Suprapubic skin (tissue), 4 donors: Measurements from ENCODE around the gene BCL11A. TPM values are rescaled to one million over a fixed set of nuclear protein-coding genes. Genes with fewer than 3 reads are reported as not detected.

Source experiments
- DNase-seq, 2 donors: peaks; one replicate each; pipeline ENCODE4 v3.0.0-alpha.2; 2019; ENCODE audit warnings: low spot score in 2 of 2
- H3K27ac ChIP-seq: fragments of 200-600 bp; sonication (generic); one replicate; pipeline ENCODE4 v1.5.1; 2019
- H3K27me3 ChIP-seq: fragments of 200-600 bp; sonication (generic); one replicate; pipeline ENCODE4 v1.5.1; 2019
- H3K36me3 ChIP-seq: fragments of 200-600 bp; sonication (generic); one replicate; pipeline ENCODE4 v1.5.1; 2019
- H3K4me1 ChIP-seq: fragments of 200-600 bp; sonication (generic); one replicate; pipeline ENCODE4 v1.5.1; 2019
- H3K4me3 ChIP-seq: fragments of 200-600 bp; sonication (generic); one replicate; pipeline ENCODE4 v1.5.1; 2019; ENCODE audit warnings: mild to moderate bottlenecking
- H3K9me3 ChIP-seq: fragments of 200-600 bp; sonication (generic); one replicate; pipeline ENCODE4 v1.5.1; 2019
- EP300 ChIP-seq: sonication (generic); formaldehyde crosslinking; IDR thresholded peaks from one replicate; pipeline ENCODE4 v1.6.1; 2017; ENCODE audit warnings: antibody characterized with exemption
- POLR2A ChIP-seq, 2 donors: fragments of 450-650 bp; IDR thresholded peaks; one replicate each; pipeline ENCODE4 v1.6.1; 2017; ENCODE audit warnings: antibody characterized with exemption in 2 of 2, mild to moderate bottlenecking in 2 of 2, moderate library complexity in 2 of 2
- POLR2AphosphoS5 ChIP-seq, 3 donors: sonication (generic); formaldehyde crosslinking; IDR thresholded peaks; one replicate each; pipeline ENCODE4 v1.6.1; 2017; ENCODE audit warnings: antibody characterized with exemption in 3 of 3
- WGBS: methylation state at CpG from one replicate; pipeline ENCODE4 v1.1.5; 2018; 5-methylcytosine and 5-hydroxymethylcytosine counted together
- total RNA-seq, 4 donors: library from RNA; depleted of rRNA; stranded (reverse); fragments of >200 nt; gene quantifications; one replicate each; pipeline ENCODE4 v1.1.0, GENCODE V29; 2016
- TF ChIP-seq, protein P1 (sequence below), 2 donors: fragments of 200-600 bp in 1 of 2; fragments of 450-650 bp in 1 of 2; sonication (generic) in 1 of 2; IDR thresholded peaks; one replicate each; pipeline ENCODE4 v1.5.1; 2016 to 2019; ENCODE audit warnings: antibody characterized with exemption in 2 of 2, mild to moderate bottlenecking in 1 of 2, moderate library complexity in 1 of 2

BCL11A gene
- total RNA-seq, 4 donors from 2014 or later, result 67.1 to 222 (median 113) TPM

GRCh38 chr2:60408811-60409530 is 144.5 kb downstream of the BCL11A start:
- no peak for TF ChIP-seq POLR2A (IDR thresholded peaks at IDR 0.05)
- no peak for TF ChIP-seq POLR2AphosphoS5 (IDR thresholded peaks at IDR 0.05)
- no peak for TF ChIP-seq EP300
- TF ChIP-seq, protein P1, sequence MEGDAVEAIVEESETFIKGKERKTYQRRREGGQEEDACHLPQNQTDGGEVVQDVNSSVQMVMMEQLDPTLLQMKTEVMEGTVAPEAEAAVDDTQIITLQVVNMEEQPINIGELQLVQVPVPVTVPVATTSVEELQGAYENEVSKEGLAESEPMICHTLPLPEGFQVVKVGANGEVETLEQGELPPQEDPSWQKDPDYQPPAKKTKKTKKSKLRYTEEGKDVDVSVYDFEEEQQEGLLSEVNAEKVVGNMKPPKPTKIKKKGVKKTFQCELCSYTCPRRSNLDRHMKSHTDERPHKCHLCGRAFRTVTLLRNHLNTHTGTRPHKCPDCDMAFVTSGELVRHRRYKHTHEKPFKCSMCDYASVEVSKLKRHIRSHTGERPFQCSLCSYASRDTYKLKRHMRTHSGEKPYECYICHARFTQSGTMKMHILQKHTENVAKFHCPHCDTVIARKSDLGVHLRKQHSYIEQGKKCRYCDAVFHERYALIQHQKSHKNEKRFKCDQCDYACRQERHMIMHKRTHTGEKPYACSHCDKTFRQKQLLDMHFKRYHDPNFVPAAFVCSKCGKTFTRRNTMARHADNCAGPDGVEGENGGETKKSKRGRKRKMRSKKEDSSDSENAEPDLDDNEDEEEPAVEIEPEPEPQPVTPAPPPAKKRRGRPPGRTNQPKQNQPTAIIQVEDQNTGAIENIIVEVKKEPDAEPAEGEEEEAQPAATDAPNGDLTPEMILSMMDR (IDR thresholded peaks at IDR 0.05), result no peak
- peaks cover 5% of the 10 kb centered on the region for H3K4me1 ChIP-seq
- H3K27me3 ChIP-seq, result no peaks in the 10 kb centered on the region
- H3K36me3 ChIP-seq, result no peaks in the 10 kb centered on the region
- H3K9me3 ChIP-seq, result no peaks in the 10 kb centered on the region
- DNase-seq, result no peak
- no peak overlapping the region for H3K27ac ChIP-seq
- no peak overlapping the region for H3K4me3 ChIP-seq
- 77% methylated on average over 8 of the region's 8 CpGs for WGBS

DNA sequence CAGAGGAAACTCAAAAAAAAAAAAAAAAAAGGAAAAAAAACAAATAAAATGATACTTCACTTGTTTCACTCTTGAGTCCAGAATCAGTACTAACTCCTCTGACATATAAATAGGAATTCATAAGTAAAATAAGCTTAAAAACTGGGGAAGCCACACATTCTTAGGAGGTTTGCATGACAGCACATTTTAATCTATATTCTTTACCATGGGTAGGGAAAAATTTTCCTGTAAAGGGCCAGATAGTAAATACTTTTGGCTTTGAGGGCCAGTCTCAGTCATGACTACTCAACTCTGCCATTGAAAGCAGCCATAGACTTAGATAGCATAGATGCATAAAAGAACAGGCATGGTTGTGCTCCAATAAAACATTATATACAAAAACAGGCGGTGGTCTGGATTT is 145.2 kb downstream of the BCL11A start:
- no peaks in the 10 kb centered on the region for H3K36me3 ChIP-seq
- no peak for DNase-seq
- H3K27ac ChIP-seq, result no peak overlapping the region
- H3K27me3 ChIP-seq, result no peaks in the 10 kb centered on the region
- H3K4me3 ChIP-seq, result no peak overlapping the region
- H3K4me1 ChIP-seq, result peaks cover 5% of the 10 kb centered on the region
- 88% methylated on average over 1 of the region's 1 CpG for WGBS
- TF ChIP-seq, protein P1 (IDR thresholded peaks at IDR 0.05), result no peak
- TF ChIP-seq POLR2AphosphoS5 (IDR thresholded peaks at IDR 0.05), result no peak
- TF ChIP-seq POLR2A (IDR thresholded peaks at IDR 0.05), result no peak
- no peak for TF ChIP-seq EP300
- H3K9me3 ChIP-seq, result no peaks in the 10 kb centered on the region

DNA sequence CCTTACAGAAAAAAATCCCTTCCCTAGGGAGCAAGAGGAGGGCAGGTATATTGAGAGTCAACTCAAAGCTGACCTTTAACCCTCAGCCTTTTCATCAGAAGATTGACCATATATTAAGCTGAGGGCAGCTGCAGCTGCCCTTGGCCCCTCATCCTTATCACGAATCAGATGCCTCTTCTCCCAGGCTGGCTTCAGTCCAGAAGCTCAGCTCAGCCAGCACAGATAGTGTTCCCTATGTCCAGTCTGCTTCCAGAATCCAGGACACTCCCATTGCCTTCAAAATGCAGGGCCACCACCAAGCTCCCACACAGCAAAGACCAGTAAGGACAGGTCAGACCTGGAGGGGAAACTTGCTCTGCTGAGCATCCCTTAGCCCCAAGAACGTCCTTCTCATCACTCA is 146.1 kb downstream of the BCL11A start:
- 63% methylated on average over 2 of the region's 2 CpGs for WGBS
- no peak overlapping the region for H3K4me3 ChIP-seq

DNA sequence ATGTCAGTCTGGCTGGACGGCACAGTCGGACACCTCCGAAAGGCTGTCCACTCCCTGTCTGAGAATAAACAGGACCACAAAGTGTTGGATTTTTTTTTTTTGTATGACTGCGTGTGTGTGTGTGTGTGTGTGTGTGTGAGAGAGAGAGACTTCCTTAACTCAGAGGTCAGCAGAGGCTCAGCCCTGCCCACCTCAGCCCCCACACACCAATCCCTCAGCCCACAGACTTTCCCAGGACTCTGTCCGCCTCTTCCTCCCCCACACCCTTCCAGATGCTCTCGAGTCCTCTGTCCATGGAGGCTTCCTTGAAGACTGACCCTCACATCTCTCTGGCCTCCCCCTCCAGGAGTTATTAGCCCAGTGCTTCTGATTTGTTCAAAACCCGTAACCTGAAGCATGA is 147.3 kb downstream of the BCL11A start:
- no peaks in the 10 kb centered on the region for H3K27me3 ChIP-seq
- WGBS, result 88% methylated on average over 7 of the region's 7 CpGs
- no peak overlapping the region for H3K27ac ChIP-seq
- no peaks in the 10 kb centered on the region for H3K36me3 ChIP-seq
- peaks cover 5% of the 10 kb centered on the region for H3K4me1 ChIP-seq
- no peak for DNase-seq
- H3K4me3 ChIP-seq, result no peak overlapping the region
- TF ChIP-seq POLR2A (IDR thresholded peaks at IDR 0.05) (no peak), POLR2AphosphoS5 (IDR thresholded peaks at IDR 0.05) (no peak), EP300 (no peak)
- TF ChIP-seq, protein P1 (IDR thresholded peaks at IDR 0.05), result no peak
- no peaks in the 10 kb centered on the region for H3K9me3 ChIP-seq

More for the DNA sequence above, 146.1 kb downstream of the BCL11A start:
- TF ChIP-seq POLR2AphosphoS5 (IDR thresholded peaks at IDR 0.05) (no peak), EP300 (no peak), POLR2A (IDR thresholded peaks at IDR 0.05) (no peak)
- TF ChIP-seq, protein P1 (IDR thresholded peaks at IDR 0.05), result no peak
- no peak for DNase-seq
- peaks cover 5% of the 10 kb centered on the region for H3K4me1 ChIP-seq
- no peak overlapping the region for H3K27ac ChIP-seq
- H3K9me3 ChIP-seq, result no peaks in the 10 kb centered on the region
- no peaks in the 10 kb centered on the region for H3K36me3 ChIP-seq
- no peaks in the 10 kb centered on the region for H3K27me3 ChIP-seq

DNA sequence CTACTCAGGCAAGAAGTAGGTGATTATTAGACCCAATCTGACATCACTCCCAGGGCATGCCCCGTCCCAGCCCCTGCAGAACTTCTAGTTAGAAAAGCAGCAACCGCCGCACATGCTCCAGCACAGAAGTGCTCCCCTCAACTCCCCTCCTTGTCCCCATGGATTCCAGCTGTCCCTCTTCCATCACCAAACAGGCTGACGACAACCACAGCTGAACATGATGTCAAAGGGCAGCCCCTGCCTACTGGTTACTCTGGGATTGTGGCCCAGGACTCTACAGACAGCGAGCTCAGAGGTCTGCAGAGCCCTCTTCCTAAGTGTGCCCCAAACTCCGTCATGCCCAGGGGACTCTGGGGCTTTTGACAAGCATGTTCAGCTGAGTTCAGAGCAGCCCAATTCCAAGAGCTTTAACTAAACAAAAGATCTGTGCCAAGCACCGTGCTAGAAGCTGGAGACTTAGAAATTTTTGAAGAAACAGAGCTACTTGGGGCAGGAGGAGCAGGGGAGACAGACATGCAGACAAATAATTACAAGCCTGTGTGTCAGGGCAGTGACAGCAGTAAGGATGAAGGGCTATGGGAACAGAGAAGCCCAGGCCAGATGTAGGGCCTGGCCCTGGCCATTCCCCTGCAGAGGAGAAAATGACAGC is 148.1 kb downstream of the BCL11A start:
- Histone ChIP-seq H3K4me3 (no peak overlapping the region), H3K27ac (no peak overlapping the region), H3K36me3 (no peaks in the 10 kb centered on the region), H3K27me3 (no peaks in the 10 kb centered on the region), H3K9me3 (no peaks in the 10 kb centered on the region), H3K4me1 (peaks cover 5% of the 10 kb centered on the region)
- TF ChIP-seq, protein P1 (IDR thresholded peaks at IDR 0.05), result no peak
- TF ChIP-seq EP300, result no peak
- TF ChIP-seq POLR2A (IDR thresholded peaks at IDR 0.05), result no peak
- TF ChIP-seq POLR2AphosphoS5 (IDR thresholded peaks at IDR 0.05), result no peak
- DNase-seq, result no peak
- 72% methylated on average over 6 of the region's 7 CpGs for WGBS
